ENCODE measurements around the gene ERICH3.
"Not testable (repeated sequence)": the region's sequence is repeated elsewhere in the genome, so short reads cannot be mapped to it uniquely, and the experiment has no call there.

ERICH3 gene

GRCh38 chr1:74679811-74680210 is 6.2 kb upstream of the ERICH3 start:
- no peak for DNase-seq

GRCh38 chr1:74677926-74678325 is 4.3 kb upstream of the ERICH3 start:
- no peak for DNase-seq

GRCh38 chr1:74674278-74675048 is 871 bp upstream of the ERICH3 start:
- DNase-seq = no peak

- not testable (repeated sequence) for DNase-seq
These were observed 2.7 kb downstream of the ERICH3 start for GRCh38 chr1:74670866-74671265.

GRCh38 chr1:74654708-74655107 is 18.9 kb downstream of the ERICH3 start:
- no peak for DNase-seq

- peak; percentile 68 for DNase-seq
These were observed 20.9 kb downstream of the ERICH3 start for GRCh38 chr1:74652711-74653139.

DNA sequence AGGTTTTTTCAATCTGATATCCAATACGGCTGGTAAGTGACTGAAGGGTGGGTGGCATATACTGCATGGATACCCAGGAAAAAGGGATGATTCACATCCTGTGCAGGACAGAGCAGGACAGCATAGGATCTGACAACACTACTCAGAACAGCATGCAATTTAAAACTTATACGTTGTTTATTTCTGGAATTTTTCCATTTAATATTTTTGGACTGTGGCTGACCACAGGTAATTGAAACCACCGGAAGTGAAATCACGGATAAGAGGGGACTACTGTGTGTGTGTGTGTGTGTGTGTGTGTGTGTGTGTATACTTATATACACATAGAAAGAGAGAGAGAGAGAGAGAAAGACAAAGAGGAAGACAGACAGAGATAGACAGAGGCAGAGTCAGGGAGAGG is 23.0 kb downstream of the ERICH3 start:
- no peak for DNase-seq

GRCh38 chr1:74641876-74642275 is 31.7 kb downstream of the ERICH3 start:
- no peak for DNase-seq

- DNase-seq = no peak
These were observed 32.4 kb downstream of the ERICH3 start for GRCh38 chr1:74641161-74641560.

DNA sequence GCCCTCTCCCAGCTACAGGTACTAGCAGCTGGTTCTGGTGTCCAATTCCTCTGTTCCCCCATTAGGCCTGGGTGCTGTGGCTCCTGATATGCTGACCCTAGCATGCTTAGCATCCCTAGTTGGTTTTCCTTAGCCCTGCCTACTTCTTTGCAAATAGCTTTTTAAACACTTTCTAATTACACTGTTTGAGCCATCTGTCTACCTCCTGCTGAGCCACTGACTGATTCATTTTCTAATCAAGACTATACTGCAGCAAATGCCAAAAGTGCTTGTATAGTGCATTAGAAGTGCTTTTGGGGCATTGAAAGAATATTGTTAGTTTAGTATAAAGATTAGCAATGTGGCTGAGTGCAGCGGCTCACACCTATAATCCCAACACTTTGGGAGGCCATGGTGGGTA is 36.3 kb downstream of the ERICH3 start:
- no peak for DNase-seq

- DNase-seq = no peak
These were observed 44.3 kb downstream of the ERICH3 start for GRCh38 chr1:74629283-74629682.

- DNase-seq = no peak
These were observed 49.9 kb downstream of the ERICH3 start for GRCh38 chr1:74623716-74624115.

DNA sequence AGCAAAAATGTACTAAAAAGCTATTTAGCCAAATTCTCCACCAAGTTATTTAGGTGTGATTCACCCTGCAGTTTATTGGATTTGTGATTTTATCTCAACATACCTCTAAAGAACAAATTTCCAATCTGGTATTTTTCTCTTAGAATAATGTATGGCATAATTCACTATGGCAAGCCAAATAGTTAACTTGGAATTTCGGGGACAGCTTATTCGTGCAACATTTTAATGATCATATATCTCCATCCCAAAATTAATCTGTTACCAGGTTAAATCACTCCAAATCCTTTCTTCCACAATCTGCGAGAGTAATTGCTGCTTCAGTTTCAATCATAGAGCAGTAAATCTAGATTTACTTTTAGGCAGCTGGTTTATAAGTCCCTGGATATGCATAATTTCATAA is 53.4 kb downstream of the ERICH3 start:
- no peak for DNase-seq

DNA sequence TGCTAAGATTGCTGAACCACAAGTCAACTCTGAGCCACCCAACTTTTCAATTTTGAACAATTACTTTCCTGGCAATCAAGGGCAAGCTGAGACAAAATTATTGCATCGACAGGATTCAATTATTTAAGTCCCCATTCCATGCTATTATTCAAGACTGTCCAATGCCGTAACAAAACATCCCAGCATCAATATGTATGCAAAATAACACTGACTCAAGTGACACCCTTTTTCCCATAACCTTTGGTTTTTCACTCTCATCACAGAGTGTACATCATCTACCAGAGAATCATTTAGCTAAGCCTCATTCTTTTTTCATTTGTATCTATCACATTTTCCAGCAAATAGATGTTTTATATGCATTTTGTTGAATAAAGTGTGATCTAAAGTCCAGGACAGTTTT is 54.6 kb downstream of the ERICH3 start:
- DNase-seq = no peak

GRCh38 chr1:74613894-74614293 is 59.7 kb downstream of the ERICH3 start:
- no peak for DNase-seq

GRCh38 chr1:74611887-74612286 is 61.7 kb downstream of the ERICH3 start:
- DNase-seq = no peak

- no peak for DNase-seq
These were observed 62.6 kb downstream of the ERICH3 start for GRCh38 chr1:74610961-74611360.

DNA sequence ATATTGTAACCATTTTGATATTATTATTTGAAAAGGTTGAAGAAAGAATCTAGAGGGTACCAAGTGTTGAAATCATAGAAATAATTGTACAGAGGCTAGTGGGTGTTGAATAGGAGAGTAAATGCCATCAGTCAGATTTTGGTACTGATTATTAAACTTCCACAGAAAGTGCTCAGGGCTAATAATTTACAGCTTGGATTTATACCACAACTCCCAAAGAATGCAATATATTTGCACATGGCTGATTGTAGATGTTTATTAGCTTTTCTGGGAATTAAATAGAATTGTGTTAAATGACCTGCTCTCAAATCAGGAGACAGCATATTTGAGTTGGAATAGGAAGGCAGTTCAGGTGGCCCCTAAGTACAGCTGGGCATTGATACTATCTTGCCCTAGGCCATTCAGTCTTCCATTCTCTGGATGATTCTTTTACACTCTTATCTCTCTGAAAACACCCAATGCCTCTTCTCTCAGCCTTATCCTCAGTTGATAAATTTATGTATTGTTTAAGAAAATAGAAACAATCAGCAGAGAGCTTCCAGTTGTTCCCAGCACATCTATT is 63.7 kb downstream of the ERICH3 start:
- no peak for DNase-seq

DNA sequence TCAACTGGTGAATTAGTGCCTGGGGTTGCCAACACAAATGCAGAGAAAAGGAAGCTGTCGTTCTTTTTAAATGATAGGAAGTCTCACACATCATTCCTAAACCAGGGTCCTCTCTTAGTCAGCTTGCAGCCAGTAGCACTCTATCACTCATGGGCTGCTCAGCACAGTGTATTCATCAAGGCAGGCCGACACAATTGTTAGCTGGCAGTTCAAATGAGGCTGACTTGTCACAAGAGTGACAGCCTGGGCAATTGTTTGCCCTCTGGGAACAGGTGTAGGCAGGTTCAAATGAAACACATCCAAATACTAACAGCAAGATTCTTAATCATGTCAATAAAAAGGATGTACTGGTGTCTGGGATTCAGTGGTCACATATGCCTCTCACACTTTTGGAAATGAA is 76.9 kb downstream of the ERICH3 start:
- peak; percentile 19 for DNase-seq

- DNase-seq = no peak
These were observed 79.4 kb downstream of the ERICH3 start for GRCh38 chr1:74593887-74594866.

DNA sequence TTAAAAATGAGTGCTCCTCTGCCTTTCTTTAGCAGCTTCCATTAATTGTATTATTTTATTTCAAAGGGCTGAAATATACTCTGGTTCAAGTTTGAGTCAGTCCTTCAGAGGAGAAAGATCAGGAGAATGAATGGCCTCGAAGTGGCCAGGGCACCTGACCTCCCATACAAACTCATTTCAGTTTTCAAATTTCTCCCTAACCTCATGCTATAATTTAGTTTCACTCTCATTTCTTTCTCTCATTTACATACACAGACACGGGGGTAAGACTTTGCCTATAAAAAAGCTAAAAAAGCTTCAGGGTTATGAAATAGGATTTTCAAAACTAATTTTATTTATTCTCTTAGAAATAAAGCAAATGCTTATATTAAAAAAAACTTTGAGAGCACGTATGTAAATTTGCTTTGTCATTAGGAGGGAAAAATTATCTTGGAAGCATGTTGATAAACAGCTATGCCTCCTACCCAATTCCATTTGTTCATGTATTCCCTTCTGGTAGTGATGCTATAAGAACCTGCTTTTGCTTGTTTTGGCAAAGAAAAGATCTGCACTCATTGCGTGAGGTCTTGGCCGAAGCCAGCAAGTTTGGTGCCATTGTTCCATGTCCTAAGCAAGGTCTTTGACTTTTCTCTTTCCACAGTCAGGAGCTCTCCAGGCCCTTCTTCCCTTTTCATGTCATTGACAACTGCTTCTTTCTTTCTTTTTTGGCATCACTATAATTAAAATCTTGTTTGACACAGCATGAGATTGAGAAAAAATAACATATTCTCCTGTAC is 80.8 kb downstream of the ERICH3 start:
- no peak for DNase-seq

DNA sequence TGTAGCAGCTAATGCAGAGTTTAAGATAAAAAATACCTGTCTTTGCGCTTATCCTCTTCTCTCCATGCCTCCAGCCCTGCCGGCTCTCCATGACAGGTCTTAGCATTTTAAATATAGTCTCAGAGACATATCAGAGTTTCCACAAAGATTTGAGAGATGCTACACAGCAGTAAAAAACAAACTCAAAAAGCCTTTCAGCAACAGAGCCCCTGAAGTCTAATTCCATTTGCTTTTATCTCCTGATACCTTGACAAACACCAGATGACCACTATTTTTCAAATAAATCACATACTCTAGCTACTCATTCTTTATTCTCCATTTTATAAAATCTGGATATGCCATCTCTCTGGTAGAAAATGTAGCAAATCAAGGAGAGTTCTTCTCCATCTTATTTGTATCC is 81.6 kb downstream of the ERICH3 start:
- DNase-seq = no peak

DNA sequence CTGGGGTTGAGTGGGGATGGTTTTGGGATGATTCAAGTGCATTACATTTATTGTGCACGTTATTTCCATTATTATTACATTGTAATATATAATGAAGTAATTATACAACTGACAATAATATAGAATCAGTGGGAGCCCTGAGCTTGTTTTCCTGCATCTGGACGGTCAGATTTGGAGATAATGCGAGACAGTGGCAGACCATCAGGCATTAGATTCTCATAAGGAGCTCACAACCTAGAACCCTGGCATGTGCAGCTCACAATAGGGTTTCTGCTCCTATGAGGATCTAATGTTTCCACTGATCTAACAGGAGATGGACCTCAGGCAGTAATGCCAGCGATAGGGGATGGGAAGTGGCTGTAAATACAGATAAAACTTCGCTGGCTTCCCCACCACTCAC is 83.3 kb downstream of the ERICH3 start:
- DNase-seq = no peak

Data from NCI-H510A treated with DMSO at 0.1 percent for 48 hours (cell line).